ENCODE results near the gene RGS9BP. TPM values are rescaled to one million over a fixed set of nuclear protein-coding genes. Genes with fewer than 3 reads are reported as not detected.

Gene RGS9BP
- total RNA-seq, 1 donor from 2014 or later: not detected

DNA sequence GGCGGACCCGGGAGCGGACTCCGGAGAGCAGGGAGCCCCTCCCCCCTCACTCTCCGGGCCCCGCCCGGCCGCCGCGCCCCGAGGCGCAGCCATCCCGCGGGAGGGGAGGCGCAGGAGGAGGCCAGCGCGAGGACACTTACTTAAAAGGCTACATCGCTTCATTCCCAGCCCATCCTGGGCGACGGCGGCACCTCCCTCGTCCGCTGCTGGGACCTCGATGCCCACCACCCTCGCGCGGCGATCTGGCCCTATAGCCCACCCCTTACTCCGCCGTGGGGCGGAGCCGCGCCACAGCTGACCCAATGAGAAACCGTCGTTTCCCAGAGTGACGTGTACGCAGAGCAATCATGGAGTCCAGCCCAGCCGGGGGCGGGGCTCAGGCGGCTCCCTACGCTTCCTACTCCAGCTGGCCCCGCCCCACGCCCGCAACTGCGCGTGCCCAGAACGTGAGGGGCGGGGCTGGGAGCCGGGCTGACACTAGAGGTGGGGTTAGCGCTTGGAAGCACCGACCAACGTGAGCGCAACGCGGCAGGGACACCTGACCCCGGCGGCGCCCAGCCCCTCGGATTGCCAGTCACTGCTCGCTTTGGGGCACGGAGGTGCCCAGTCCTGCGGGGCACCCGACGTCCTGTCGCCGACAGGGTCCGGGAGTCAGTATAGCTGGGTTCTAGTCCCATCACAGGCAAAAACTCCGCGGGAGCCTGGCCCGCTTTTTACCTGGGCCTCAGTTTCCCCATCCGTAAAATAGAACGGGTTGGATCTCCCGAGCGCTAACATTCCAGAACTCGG is 523 bp upstream of the RGS9BP start, which contains the start of gene ANKRD27:
ANKRD27 (minus strand) TSS at position 250 of the 789 bp plus-strand sequence. CDS start 16,165 bp downstream, outside the sequence.
- DNase-seq (ENCODE audit: low spot score in 2 of 2): peak; percentile 94 to 99
- Histone ChIP-seq H3K4me1 (peaks cover 10 to 18% of the 10 kb centered on the region in 2 donors), H3K27ac (peak within 1 kb of the TSS; percentile 61 to 72), H3K27me3 (peaks cover 10% of the 10 kb centered on the region), H3K4me3 (peak within 1 kb of the TSS; percentile 93 to 98), H3K9me3 (no peaks in the 10 kb centered on the region), H3K36me3 (no peaks in the 10 kb centered on the region)
- intact Hi-C loops (cut with DNase I): loop anchor here (1.0 to 10.0 kb wide), 8 partner anchors 16 to 850 kb away; partner anchors contain the start of genes CEP89, DPY19L3, FAAP24 and NUDT19
- TF ChIP-seq, protein P1, sequence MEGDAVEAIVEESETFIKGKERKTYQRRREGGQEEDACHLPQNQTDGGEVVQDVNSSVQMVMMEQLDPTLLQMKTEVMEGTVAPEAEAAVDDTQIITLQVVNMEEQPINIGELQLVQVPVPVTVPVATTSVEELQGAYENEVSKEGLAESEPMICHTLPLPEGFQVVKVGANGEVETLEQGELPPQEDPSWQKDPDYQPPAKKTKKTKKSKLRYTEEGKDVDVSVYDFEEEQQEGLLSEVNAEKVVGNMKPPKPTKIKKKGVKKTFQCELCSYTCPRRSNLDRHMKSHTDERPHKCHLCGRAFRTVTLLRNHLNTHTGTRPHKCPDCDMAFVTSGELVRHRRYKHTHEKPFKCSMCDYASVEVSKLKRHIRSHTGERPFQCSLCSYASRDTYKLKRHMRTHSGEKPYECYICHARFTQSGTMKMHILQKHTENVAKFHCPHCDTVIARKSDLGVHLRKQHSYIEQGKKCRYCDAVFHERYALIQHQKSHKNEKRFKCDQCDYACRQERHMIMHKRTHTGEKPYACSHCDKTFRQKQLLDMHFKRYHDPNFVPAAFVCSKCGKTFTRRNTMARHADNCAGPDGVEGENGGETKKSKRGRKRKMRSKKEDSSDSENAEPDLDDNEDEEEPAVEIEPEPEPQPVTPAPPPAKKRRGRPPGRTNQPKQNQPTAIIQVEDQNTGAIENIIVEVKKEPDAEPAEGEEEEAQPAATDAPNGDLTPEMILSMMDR (IDR thresholded peaks at IDR 0.05): no peak

DNA sequence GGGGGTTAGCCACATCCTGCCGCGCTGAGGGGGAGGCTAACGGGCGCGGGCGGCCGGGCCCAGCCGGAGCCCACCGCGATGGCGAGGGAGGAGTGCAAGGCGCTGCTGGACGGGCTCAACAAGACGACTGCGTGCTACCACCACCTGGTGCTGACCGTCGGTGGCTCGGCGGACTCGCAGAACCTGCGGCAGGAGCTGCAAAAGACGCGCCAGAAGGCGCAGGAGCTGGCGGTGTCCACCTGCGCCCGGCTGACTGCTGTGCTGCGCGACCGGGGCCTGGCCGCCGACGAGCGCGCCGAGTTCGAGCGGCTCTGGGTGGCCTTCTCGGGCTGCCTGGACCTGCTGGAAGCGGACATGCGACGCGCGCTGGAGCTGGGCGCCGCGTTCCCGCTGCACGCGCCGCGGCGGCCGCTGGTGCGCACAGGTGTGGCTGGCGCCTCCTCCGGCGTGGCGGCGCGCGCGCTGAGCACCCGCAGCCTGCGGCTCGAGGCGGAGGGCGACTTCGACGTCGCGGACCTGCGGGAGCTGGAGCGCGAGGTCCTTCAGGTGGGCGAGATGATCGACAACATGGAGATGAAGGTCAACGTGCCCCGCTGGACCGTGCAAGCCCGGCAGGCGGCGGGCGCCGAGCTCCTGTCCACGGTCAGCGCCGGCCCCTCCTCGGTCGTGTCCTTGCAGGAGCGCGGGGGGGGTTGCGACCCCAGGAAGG is 692 bp downstream of the RGS9BP start:
- H3K4me3 ChIP-seq: peak overlapping the region; percentile 93 to 98
- peaks cover 10% of the 10 kb centered on the region for H3K27me3 ChIP-seq
- no peak for DNase-seq (ENCODE audit: low spot score in 2 of 2)
- peaks cover 10 to 18% of the 10 kb centered on the region in 2 donors for H3K4me1 ChIP-seq
- TF ChIP-seq, protein P1 (IDR thresholded peaks at IDR 0.05): no peak
- intact Hi-C loops (cut with DNase I): loop anchor here (5.0 to 10.0 kb wide), 5 partner anchors 269 to 848 kb away; partner anchors contain the start of genes CEP89, DPY19L3, FAAP24 and PEPD
- H3K36me3 ChIP-seq: no peaks in the 10 kb centered on the region
- no peaks in the 10 kb centered on the region for H3K9me3 ChIP-seq
- H3K27ac ChIP-seq: no peak overlapping the region

DNA sequence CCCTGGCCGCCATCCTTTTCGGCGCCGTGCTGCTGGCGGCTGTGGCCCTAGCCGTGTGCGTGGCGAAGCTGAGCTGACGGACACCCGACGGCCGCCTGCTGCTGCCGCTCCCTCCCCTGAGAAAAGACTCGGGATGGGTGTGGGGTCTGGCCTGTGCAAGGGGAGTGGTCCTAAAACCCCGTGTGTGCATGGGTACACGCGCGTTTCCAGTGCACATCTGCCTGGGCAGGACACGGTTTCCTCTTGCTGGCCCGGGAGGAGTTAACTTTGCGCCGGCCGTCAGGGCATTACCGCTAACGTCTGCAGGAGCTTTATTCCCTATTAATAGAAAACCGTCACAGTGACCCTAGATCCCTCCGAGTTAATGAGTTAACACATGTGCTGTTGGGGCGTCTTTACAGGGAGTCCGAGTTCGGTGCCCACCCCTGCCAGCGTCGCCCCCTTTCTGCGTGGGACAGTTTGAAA is 1.3 kb downstream of the RGS9BP start:
- intact Hi-C loops (cut with DNase I): loop anchor here (5.0 to 10.0 kb wide), 5 partner anchors 270 to 848 kb away; partner anchors contain the start of genes CEP89, DPY19L3, FAAP24 and PEPD
- H3K27me3 ChIP-seq: peaks cover 10% of the 10 kb centered on the region
- no peaks in the 10 kb centered on the region for H3K36me3 ChIP-seq
- no peak overlapping the region for H3K27ac ChIP-seq
- TF ChIP-seq, protein P1 (IDR thresholded peaks at IDR 0.05): no peak
- peaks cover 10 to 18% of the 10 kb centered on the region in 2 donors for H3K4me1 ChIP-seq
- H3K4me3 ChIP-seq: peak overlapping the region in 1 of 2 donors; percentile 98
- H3K9me3 ChIP-seq: no peaks in the 10 kb centered on the region
- no peak for DNase-seq (ENCODE audit: low spot score in 2 of 2)

DNA sequence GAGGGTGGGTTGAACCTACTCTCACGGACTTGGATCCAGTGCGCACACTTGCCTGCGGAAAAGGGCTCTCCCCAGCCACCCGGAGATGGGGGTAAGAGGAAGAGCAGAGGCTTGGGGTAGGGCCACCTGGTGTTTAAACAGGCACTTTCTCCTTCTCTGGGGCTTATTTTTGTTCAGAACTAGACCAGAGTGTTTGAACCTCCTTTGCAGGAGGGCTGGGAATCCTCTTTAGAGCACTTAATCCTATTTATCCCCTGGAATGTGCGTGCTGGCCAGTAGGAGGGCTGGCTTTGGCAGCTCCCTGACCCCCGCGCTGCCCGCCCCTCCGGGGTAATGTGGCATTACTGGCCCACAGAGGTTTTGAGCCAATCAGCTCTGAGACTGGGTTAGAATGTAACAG is 2.0 kb downstream of the RGS9BP start:
- no peaks in the 10 kb centered on the region for H3K9me3 ChIP-seq
- no peak for DNase-seq (ENCODE audit: low spot score in 2 of 2)
- TF ChIP-seq, protein P1 (IDR thresholded peaks at IDR 0.05): no peak
- H3K27ac ChIP-seq: no peak overlapping the region
- peaks cover 10% of the 10 kb centered on the region for H3K27me3 ChIP-seq
- no peaks in the 10 kb centered on the region for H3K36me3 ChIP-seq
- peaks cover 10 to 18% of the 10 kb centered on the region in 2 donors for H3K4me1 ChIP-seq
- intact Hi-C loops (cut with DNase I): loop anchor here (5.0 to 10.0 kb wide), 5 partner anchors 270 to 847 kb away; partner anchors contain the start of genes CEP89, DPY19L3, FAAP24 and PEPD
- no peak overlapping the region for H3K4me3 ChIP-seq

DNA sequence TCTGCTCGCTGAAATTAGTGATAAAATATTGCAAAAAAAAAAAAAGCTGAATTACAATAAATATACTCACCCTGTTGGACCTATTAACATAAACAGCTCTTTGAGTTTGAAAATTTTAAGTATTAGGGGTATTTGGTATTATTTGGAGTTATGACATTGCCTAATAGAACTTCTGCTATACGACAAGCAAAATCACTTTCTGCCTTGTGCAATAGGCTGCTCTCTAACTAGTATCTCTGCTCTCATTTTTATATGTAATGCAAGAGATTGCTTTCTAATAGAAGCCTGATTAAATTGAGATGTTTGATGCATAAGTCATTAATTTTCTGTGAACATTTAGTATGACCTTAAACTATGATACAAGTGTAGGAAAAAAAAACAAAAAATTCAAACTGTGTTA is 5.3 kb downstream of the RGS9BP start:
- H3K27me3 ChIP-seq: peaks cover 9% of the 10 kb centered on the region
- no peaks in the 10 kb centered on the region for H3K36me3 ChIP-seq
- peaks cover 0 to 3% of the 10 kb centered on the region in 2 donors for H3K4me1 ChIP-seq
- H3K27ac ChIP-seq: no peak overlapping the region
- intact Hi-C loops (cut with DNase I): no loop called here
- no peaks in the 10 kb centered on the region for H3K9me3 ChIP-seq
- DNase-seq (ENCODE audit: low spot score in 2 of 2): no peak
- H3K4me3 ChIP-seq: no peak overlapping the region
- TF ChIP-seq, protein P1 (IDR thresholded peaks at IDR 0.05): no peak
